HG02798 (cell line): ENCODE data around the gene SH3BGRL3.
A peak's percentile ranks its signal among the peaks of the same experiment; 100 is the strongest.

Source experiments
- ATAC-seq: cut with Tn5 transposase; IDR thresholded peaks from one replicate; pipeline ENCODE4 v1.9.1; 2021; ENCODE audit warnings: mild to moderate bottlenecking; ENCODE audit not compliant: unreplicated experiment, poor library complexity

The SH3BGRL3 gene

GRCh38 chr1:26277261-26277661, 2.6 kb upstream of the SH3BGRL3 start:
- ATAC-seq = no peak

- no peak for ATAC-seq
Observed at GRCh38 chr1:26277719-26278118, 2.2 kb upstream of the SH3BGRL3 start.

GRCh38 chr1:26278303-26278702, 1.6 kb upstream of the SH3BGRL3 start:
- ATAC-seq = no peak

- no peak for ATAC-seq
Observed at GRCh38 chr1:26278724-26279455, 996 bp upstream of the SH3BGRL3 start.

- ATAC-seq = no peak
Observed at GRCh38 chr1:26280333-26281042, 602 bp downstream of the SH3BGRL3 start.

GRCh38 chr1:26281091-26281958, 1.4 kb downstream of the SH3BGRL3 start:
- no peak for ATAC-seq

GRCh38 chr1:26281971-26282370, 2.1 kb downstream of the SH3BGRL3 start:
- ATAC-seq = no peak

- ATAC-seq = no peak
Observed at GRCh38 chr1:26282401-26282918, 2.6 kb downstream of the SH3BGRL3 start.

- no peak for ATAC-seq
Observed at GRCh38 chr1:26283279-26283853, 3.5 kb downstream of the SH3BGRL3 start.

GRCh38 chr1:26283871-26284596, 4.1 kb downstream of the SH3BGRL3 start:
- no peak for ATAC-seq

GRCh38 chr1:26284597-26285347, 4.9 kb downstream of the SH3BGRL3 start:
- ATAC-seq = peak; percentile 30

- no peak for ATAC-seq
Observed at GRCh38 chr1:26285366-26286063, 5.6 kb downstream of the SH3BGRL3 start.

GRCh38 chr1:26286064-26286416, 6.2 kb downstream of the SH3BGRL3 start:
- ATAC-seq = no peak

GRCh38 chr1:26287033-26287711, 7.3 kb downstream of the SH3BGRL3 start:
- ATAC-seq = no peak

GRCh38 chr1:26287811-26288210, 7.9 kb downstream of the SH3BGRL3 start:
- no peak for ATAC-seq

GRCh38 chr1:26288311-26288941, 8.5 kb downstream of the SH3BGRL3 start:
- no peak for ATAC-seq
